Epithelial cell of proximal tubule (primary cell): Measurements from ENCODE around the gene FLYWCH1. TPM values are rescaled to one million over a fixed set of nuclear protein-coding genes. Genes with fewer than 3 reads are reported as not detected.
A peak's percentile ranks its signal among the peaks of the same experiment; 100 is the strongest.

Experiments used
- DNase-seq: peaks from one replicate; pipeline ENCODE4 v3.0.0-alpha.2; 2011; ENCODE audit warnings: low read depth
- H3K4me3 ChIP-seq: 2 replicates; pipeline ENCODE4 v1.5.1; 2011; ENCODE audit warnings: low read depth, mild to moderate bottlenecking, low read length
- CTCF ChIP-seq: conservative IDR thresholded peaks from 2 replicates; pipeline ENCODE4 v1.5.1; 2012; ENCODE audit warnings: low read depth, mild to moderate bottlenecking, low read length
- total RNA-seq: library from RNA; depleted of rRNA; stranded (reverse); fragments of >200 nt; gene quantifications from 2 replicates; pipeline ENCODE4 v1.2.3, GENCODE V29; 2015

FLYWCH1 gene
- total RNA-seq, 1 donor from 2014 or later, result 47.1 TPM

- no peak for DNase-seq
- no peak for TF ChIP-seq CTCF
- no peak overlapping the region for H3K4me3 ChIP-seq
Measured at GRCh38 chr16:2874032-2874911, 37.5 kb upstream of the FLYWCH1 start.

- no peak overlapping the region for H3K4me3 ChIP-seq
- peak; percentile 86 for TF ChIP-seq CTCF
- DNase-seq, result no peak
Measured at GRCh38 chr16:2874912-2875362, 36.8 kb upstream of the FLYWCH1 start.

DNA sequence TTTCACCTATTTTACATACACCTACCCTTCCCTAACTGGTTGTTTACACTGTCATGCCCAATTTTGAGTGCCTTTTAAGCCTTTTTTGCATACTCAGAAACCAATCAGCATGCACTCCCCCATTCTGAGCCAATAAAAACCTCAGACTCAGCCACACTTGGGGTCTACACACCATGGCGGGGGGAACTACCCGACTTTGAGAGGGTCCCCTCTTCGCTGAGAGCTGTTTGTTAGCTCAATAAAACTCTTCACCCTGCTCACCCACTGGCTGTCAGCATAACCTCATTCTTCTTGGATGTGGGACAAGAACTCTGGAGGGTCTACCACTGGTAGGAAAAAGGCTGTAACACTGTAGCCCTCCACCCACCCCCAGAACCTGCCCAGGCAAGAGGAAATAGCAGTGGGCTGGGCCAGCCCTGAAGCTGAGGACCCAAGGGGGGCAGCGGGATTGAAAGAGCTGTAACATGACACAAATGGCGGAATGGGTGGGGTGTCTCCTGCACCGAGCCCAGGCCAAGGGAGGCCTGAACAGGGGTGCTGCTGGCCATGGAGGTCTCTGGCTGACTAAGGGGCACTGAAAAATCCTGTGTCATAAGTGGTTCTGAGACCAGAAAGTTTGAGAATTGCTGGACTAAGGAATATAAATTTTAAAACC, 31.8 kb upstream of the FLYWCH1 start:
- TF ChIP-seq CTCF, result no peak
- DNase-seq, result no peak
- H3K4me3 ChIP-seq, result no peak overlapping the region

DNA sequence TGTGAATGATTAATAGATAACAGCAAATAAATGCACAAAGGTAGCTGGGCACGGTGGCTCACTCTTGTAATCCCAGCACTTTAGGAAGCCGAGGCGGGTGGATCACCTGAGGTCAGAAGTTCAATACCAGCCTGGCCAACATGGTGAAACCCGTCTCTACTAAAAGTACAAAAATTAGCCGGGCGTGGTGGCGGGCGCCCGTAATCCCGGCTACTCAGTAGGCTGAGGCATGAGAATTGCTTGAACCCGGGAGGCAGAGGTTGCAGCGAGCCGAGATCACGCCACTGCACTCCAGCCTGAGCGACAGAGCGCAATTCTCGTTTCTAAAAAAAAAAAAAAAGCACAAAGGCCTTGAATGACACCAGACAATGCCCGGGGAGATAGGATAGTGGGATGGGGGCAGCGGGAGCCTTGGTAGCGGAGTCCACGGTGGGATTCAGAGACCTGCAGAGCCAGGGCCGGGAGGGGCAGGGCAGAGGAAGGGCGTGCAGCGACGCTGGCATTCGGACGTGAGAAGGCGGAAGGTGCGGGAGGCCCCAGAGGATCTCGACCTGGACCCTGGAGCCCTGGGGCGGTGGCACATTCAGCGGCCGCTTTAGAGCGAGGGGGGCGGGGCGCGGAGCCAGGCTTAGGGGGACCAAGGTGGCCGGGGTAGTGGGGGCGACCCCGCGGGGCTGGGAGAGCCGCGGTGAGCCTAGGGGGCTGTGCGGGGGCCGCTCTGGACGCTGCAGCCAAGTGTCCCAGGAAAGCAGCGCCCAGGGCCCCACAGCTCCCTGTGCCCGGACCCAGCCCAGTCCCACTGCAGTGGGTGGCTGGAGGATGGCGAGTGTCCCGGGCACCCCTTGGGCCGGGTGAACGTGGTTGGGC, 29.7 kb upstream of the FLYWCH1 start:
- no peak for DNase-seq
- H3K4me3 ChIP-seq, result peak overlapping the region; percentile 96
- TF ChIP-seq CTCF, result no peak

DNA sequence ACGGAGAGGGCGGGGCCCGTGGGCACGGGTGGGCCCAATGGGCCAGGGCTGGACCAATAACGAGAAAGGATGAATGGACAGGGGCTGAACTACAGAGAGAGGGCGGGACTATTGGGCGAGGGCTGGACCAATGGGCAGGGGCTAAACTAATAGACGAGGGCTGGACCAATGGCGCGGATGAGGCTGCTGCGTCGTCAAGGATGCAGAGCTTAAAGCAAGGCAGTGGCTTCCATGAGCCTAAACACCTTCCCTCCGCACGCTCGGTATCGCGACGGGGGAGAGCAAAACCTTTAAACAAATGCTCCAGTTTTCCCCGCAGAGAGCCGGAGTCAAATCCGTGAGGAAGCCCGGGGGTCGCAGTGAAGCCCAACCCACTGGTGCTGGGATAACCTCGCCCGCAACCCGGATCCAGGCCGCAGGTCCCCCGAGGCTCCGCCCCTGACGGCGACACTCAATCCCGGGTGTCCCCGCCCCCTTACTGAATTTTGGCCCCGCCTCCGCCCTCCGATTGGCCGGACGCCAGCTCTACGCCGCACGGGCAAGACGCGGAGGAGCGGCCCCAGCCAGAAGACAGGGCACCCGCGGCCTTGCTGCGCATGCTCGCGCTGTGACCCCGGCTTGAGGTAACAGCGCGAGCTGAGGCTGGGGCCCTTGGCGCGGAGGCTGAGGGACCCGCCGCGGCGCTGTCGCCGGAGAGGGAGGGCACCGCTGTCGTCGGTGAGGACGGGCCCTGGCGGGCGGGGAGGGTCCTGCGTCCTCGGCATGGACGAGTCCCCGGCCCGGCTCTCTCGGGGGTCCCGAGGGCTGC, 28.9 kb upstream of the FLYWCH1 start, which contains the start of gene FLYWCH2:
TSS of gene FLYWCH2 (plus strand) at position 566 of the 808 bp plus-strand sequence. CDS start 13,235 bp downstream, outside the sequence.
- peak within 1 kb of the TSS; percentile 96 for H3K4me3 ChIP-seq
- no peak for TF ChIP-seq CTCF
- DNase-seq, result peak; percentile 92

DNA sequence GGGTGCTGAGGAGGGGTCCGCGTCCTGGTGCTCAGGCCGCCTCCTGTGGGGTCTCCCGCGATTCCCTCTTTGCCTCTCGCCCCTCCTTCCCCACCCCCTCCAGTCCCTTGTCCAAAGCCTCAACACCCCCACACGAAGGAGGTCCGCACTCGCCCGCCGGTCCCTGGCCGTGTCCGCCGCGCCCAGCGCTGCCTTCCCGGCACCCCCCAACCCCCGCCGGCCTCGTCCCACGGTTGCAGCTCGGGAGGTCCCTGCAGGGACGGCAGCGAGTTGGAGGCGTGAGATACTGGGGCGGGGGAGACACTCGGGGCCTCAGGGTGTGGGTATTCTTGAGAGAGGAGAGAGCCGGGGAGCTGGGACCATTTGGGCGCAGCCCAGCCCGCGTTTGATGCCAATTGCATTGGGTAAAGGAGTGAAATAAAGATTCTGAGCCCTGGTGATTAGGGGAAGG, 28.2 kb upstream of the FLYWCH1 start:
- no peak for TF ChIP-seq CTCF
- no peak for DNase-seq
- peak overlapping the region; percentile 96 for H3K4me3 ChIP-seq
